ENCODE results near the gene GOLGA6L9. TPM values are rescaled to one million over a fixed set of nuclear protein-coding genes. Genes with fewer than 3 reads are reported as not detected.
"Not testable (repeated sequence)": the region's sequence is repeated elsewhere in the genome, so short reads cannot be mapped to it uniquely, and the experiment has no call there.

GOLGA6L9 gene
- total RNA-seq, 5 donors from 2014 or later (not counting 1 experiment from before 2014, with no cell fraction given), result 2.9 to 5.4 (median 4.4) TPM

DNA sequence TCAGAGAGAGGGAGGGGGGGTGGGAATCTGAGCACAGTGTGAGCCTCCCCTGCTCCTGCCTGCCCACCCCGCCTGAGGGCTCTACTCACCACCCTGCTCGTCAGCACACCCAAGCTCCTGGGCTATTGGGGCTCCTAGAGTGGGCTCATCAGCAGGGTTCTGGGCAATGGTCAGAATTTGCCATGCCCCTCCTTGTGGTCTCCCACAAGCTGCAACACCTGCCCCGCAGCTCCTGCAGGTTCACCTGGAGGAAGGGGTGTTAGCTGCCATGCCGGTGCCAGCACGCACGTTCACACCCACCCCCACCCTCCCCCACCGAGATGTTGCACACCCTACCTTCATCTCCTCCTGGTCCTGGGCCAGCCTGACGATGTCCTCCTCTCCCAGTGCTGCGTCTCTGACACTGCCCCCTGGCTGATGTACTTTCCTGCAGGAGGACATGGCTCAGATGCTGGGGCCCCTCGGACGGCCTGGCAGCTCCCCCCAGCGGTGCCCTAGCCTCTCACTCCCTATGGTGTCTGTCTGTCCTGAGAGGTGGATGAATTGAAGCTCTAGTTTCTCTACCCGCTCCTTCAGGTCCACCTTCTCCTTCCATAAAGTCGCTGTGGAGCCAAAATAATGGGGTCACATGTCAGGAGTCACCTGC is 47.2 kb downstream of the GOLGA6L9 start:
- DNase-seq; H3K4me1 ChIP-seq (ENCODE audit: control insufficient read depth in 1 of 2, extremely low read depth in 1 of 2, insufficient read depth in 2 of 2, low read length in 2 of 2); ATAC-seq (replicated peaks in 1 of 4); H3K36me3 Mint-ChIP-seq; H3K4me1 Mint-ChIP-seq; H3K4me3 Mint-ChIP-seq; H3K27me3 Mint-ChIP-seq; H3K27me3 ChIP-seq (replicated peaks in 1 of 2; ENCODE audit: control insufficient read depth in 2 of 2, extremely low read depth in 1 of 2, insufficient read depth in 2 of 2, low read length in 1 of 2); H3K9me3 Mint-ChIP-seq; H3K9me3 ChIP-seq; H3K27ac Mint-ChIP-seq; CTCF ChIA-PET; POLR2A ChIA-PET; H3K27ac ChIP-seq (ENCODE audit: low read length); H3K36me3 ChIP-seq (ENCODE audit: control insufficient read depth in 2 of 2, extremely low read depth in 1 of 2, insufficient read depth in 1 of 2, low read length in 1 of 2); H3K4me3 ChIP-seq (ENCODE audit: control insufficient read depth in 1 of 2, extremely low read depth in 1 of 2, low read length in 1 of 2): not testable (repeated sequence)
- WGBS (ENCODE audit: insufficient coverage), result 92% methylated on average over 5 of the region's 14 CpGs

DNA sequence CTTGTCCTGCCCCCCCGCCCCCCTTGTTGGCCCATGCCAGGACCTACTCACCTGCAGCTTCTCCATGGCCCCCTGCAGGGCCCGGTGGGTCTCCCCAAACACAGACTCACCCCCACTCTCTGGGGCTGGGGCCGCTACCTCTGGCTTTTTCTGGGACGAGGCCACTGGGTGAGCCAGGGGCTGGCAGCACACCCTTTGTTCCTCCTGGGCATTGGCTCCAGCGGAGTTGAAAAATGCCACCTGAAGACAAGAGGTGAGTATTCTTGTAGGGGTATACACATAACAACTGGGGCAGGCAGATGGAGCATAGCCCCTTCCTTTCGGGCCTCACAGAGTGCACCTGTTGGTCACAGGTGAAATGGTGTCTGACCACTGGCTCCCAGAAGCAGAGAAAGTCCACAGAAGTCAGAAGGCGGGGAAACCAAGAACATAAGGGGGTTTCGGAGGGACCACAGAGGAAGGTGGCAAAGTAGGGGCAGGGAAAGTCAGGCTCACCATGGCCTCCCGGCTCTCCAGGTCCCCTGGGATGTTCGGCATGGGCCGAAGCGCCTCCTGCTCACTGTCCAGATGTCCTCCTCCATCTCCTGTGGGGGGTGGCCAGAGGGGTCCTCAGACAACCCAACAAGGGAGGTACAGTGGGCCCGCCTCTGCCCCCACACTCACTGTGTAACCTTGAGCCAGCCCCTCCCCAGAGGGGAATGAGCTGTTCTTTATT is 47.9 kb downstream of the GOLGA6L9 start:
- H3K36me3 Mint-ChIP-seq, DNase-seq, CTCF ChIA-PET: not testable (repeated sequence)

More for the DNA sequence above, 47.9 kb downstream of the GOLGA6L9 start:
- H3K4me3 Mint-ChIP-seq; H3K4me1 Mint-ChIP-seq; H3K4me1 ChIP-seq (ENCODE audit: control insufficient read depth in 1 of 2, extremely low read depth in 1 of 2, insufficient read depth in 2 of 2, low read length in 2 of 2); H3K27ac ChIP-seq (ENCODE audit: low read length); H3K27me3 Mint-ChIP-seq; H3K9me3 ChIP-seq; H3K4me3 ChIP-seq (ENCODE audit: control insufficient read depth in 1 of 2, extremely low read depth in 1 of 2, low read length in 1 of 2); POLR2A ChIA-PET; H3K9me3 Mint-ChIP-seq; H3K27ac Mint-ChIP-seq; ATAC-seq (replicated peaks in 1 of 4); H3K27me3 ChIP-seq (replicated peaks in 1 of 2; ENCODE audit: control insufficient read depth in 2 of 2, extremely low read depth in 1 of 2, insufficient read depth in 2 of 2, low read length in 1 of 2); H3K36me3 ChIP-seq (ENCODE audit: control insufficient read depth in 2 of 2, extremely low read depth in 1 of 2, insufficient read depth in 1 of 2, low read length in 1 of 2): not testable (repeated sequence)
- WGBS (ENCODE audit: insufficient coverage), result 92% methylated on average over 2 of the region's 13 CpGs

Other genes with a start within 250 kb of the GOLGA6L9 start
- 10 to 100 TPM; 16.5 to 22.0 (median 20.1) TPM for gene EFL1, start 167.1 kb upstream of the GOLGA6L9 start, total RNA-seq
- gene SAXO2, start 167.0 kb upstream of the GOLGA6L9 start, total RNA-seq, result 10 to 100 TPM in 1 of 5 donors, 1 to 10 TPM in 3, under 1 TPM in 1; 0.56 to 19.6 (median 2.1) TPM
- 1 to 10 TPM in 4 of 5 donors, under 1 TPM in 1; 0.72 to 3.0 (median 2.1) TPM for gene GOLGA6L10, start 80.3 kb upstream of the GOLGA6L9 start, total RNA-seq
- gene RPS17, start 110.6 kb downstream of the GOLGA6L9 start, total RNA-seq, result 1,000 to 10,000 TPM; 2,045 to 2,777 (median 2,292) TPM
- gene CPEB1, start 217.5 kb downstream of the GOLGA6L9 start, total RNA-seq, result 1 to 10 TPM in 2 of 5 donors, under 1 TPM in 3; 0.33 to 1.3 (median 0.93) TPM